Osteocyte (in vitro differentiated cells): Measurements from ENCODE around the gene OR11A1. TPM values are rescaled to one million over a fixed set of nuclear protein-coding genes. Genes with fewer than 3 reads are reported as not detected.

ENCODE experiments used
- DNase-seq: peaks from one replicate; pipeline ENCODE4 v3.0.0; 2021; ENCODE audit warnings: mixed read lengths; ENCODE audit not compliant: unreplicated experiment; ENCODE audit errors: extremely low spot score
- H3K27ac Mint-ChIP-seq: one replicate; pipeline ENCODE4 v1.8.0; 2021; ENCODE audit warnings: mild to moderate bottlenecking, mixed read lengths; ENCODE audit not compliant: unreplicated experiment
- H3K27me3 Mint-ChIP-seq: one replicate; pipeline ENCODE4 v1.8.0; 2021; ENCODE audit warnings: mixed read lengths; ENCODE audit not compliant: unreplicated experiment
- H3K36me3 Mint-ChIP-seq: one replicate; pipeline ENCODE4 v1.8.0; 2021; ENCODE audit warnings: mixed read lengths; ENCODE audit not compliant: unreplicated experiment
- H3K4me1 Mint-ChIP-seq: one replicate; pipeline ENCODE4 v1.8.0; 2021; ENCODE audit warnings: mixed read lengths; ENCODE audit not compliant: unreplicated experiment
- H3K4me3 Mint-ChIP-seq: one replicate; pipeline ENCODE4 v1.8.0; 2021; ENCODE audit warnings: mild to moderate bottlenecking, moderate library complexity, mixed read lengths; ENCODE audit not compliant: unreplicated experiment
- H3K9me3 Mint-ChIP-seq: one replicate; pipeline ENCODE4 v1.8.0; 2021; ENCODE audit warnings: mixed read lengths; ENCODE audit not compliant: unreplicated experiment
- CTCF ChIP-seq: fragments of 200-600 bp; sonication (generic); IDR thresholded peaks from 2 replicates; pipeline ENCODE4 v1.5.0; 2021; ENCODE audit warnings: antibody characterized with exemption, mild to moderate bottlenecking, moderate library complexity
- total RNA-seq: library from RNA; stranded (reverse); gene quantifications from 2 replicates; pipeline ENCODE4 v1.2.1, GENCODE V29; 2021

Gene OR11A1
- total RNA-seq, 1 donor from 2014 or later: not detected

- H3K9me3 Mint-ChIP-seq: peaks cover 12% of the 10 kb centered on the region
- no peaks in the 10 kb centered on the region for H3K27me3 Mint-ChIP-seq
- DNase-seq: no peak
- no peak overlapping the region for H3K27ac Mint-ChIP-seq
- H3K4me1 Mint-ChIP-seq: no peaks in the 10 kb centered on the region
- no peaks in the 10 kb centered on the region for H3K36me3 Mint-ChIP-seq
- no peak overlapping the region for H3K4me3 Mint-ChIP-seq
- TF ChIP-seq CTCF: no peak
These were observed 21.1 kb upstream of the OR11A1 start for GRCh38 chr6:29477923-29478450.

- H3K4me3 Mint-ChIP-seq: no peak overlapping the region
- no peak overlapping the region for H3K27ac Mint-ChIP-seq
- no peaks in the 10 kb centered on the region for H3K4me1 Mint-ChIP-seq
- no peaks in the 10 kb centered on the region for H3K27me3 Mint-ChIP-seq
- TF ChIP-seq CTCF: no peak
- no peak for DNase-seq
- no peaks in the 10 kb centered on the region for H3K36me3 Mint-ChIP-seq
- peaks cover 12% of the 10 kb centered on the region for H3K9me3 Mint-ChIP-seq
These were observed 18.1 kb upstream of the OR11A1 start for GRCh38 chr6:29474996-29475395.

GRCh38 chr6:29466241-29466640 lies 9.4 kb upstream of the OR11A1 start:
- Mint-ChIP-seq H3K4me1 (no peaks in the 10 kb centered on the region), H3K9me3 (no peaks in the 10 kb centered on the region), H3K27me3 (no peaks in the 10 kb centered on the region), H3K27ac (no peak overlapping the region), H3K4me3 (no peak overlapping the region), H3K36me3 (no peaks in the 10 kb centered on the region)
- DNase-seq: no peak
- no peak for TF ChIP-seq CTCF

GRCh38 chr6:29465801-29466200 lies 8.9 kb upstream of the OR11A1 start:
- Mint-ChIP-seq H3K36me3 (no peaks in the 10 kb centered on the region), H3K9me3 (no peaks in the 10 kb centered on the region), H3K27ac (no peak overlapping the region), H3K4me3 (no peak overlapping the region), H3K27me3 (no peaks in the 10 kb centered on the region), H3K4me1 (no peaks in the 10 kb centered on the region)
- DNase-seq: no peak
- TF ChIP-seq CTCF: no peak

GRCh38 chr6:29465279-29465678 lies 8.4 kb upstream of the OR11A1 start:
- no peak for TF ChIP-seq CTCF
- H3K9me3 Mint-ChIP-seq: no peaks in the 10 kb centered on the region
- no peak overlapping the region for H3K4me3 Mint-ChIP-seq
- H3K27ac Mint-ChIP-seq: no peak overlapping the region
- no peaks in the 10 kb centered on the region for H3K27me3 Mint-ChIP-seq
- no peaks in the 10 kb centered on the region for H3K36me3 Mint-ChIP-seq
- DNase-seq: no peak
- H3K4me1 Mint-ChIP-seq: no peaks in the 10 kb centered on the region
